Stimulated activated CD8-positive, alpha-beta memory T cell treated with anti-CD3 and anti-CD28 coated beads, Interleukin-12 subunit alpha, Interleukin-12 subunit beta, amount 100 ng/mL, for 4 hours (primary cell): Measurements from ENCODE around the gene RBPJ.
"Not testable (repeated sequence)": the region's sequence is repeated elsewhere in the genome, so short reads cannot be mapped to it uniquely, and the experiment has no call there.

Source experiments
- DNase-seq: peaks from one replicate; pipeline ENCODE4 v3.0.0-alpha.2; 2020; ENCODE audit warnings: low read depth

RBPJ gene

GRCh38 chr4:26302031-26302899 is 18.5 kb upstream of the RBPJ start:
- DNase-seq: no peak

DNA sequence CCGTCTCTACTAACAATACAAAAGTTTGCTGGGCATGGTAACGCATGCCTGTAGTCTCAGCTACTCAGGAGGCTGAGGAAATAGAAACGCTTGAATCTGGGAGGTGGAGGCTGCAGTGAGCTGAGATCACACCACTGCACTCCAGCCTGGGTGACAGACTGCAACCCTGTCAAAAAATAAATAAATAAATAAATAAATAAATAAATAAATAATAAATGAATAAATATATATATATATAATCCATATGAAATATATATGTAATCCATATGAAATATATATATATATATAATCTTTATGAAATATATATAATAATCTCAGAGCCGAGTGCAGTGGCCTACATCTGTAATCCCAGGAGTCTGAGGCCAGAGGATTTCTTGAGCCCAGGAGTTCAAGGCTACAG is 17.8 kb upstream of the RBPJ start:
- no peak for DNase-seq

DNA sequence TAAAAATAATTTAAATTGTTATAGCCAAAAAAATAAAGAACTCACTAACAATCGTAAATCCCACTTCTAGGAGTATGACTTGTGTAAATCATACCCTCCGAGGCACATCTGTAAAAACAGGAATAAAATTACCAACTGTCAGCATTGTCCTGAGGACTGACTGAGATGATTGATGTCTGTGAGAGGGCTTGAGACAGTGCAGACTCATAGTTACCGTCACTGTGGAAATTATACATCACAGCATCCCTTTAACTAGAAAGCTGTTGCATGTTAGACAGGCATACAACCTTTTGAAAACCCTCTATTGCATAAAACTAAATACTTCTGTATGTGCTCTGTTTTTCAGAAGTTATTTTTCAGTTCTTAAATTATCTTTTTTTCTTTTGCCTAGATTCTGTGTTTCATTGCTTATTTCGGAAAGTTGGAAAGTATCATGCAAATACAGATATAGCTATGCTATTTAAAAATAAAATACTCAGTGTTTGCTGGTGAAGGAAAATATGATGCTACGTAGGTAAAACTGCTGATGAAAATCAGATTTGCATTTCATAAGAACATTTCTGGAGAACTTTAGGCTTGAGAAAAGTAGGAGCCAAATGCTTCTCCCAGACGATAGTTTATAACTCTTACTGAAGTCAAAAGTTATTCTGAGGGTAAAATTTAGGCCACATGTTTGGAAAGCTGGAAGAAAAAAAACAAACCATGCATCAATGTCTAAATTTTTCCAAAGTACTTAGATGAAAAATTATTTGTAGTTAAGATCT is 13.6 kb upstream of the RBPJ start:
- no peak for DNase-seq

GRCh38 chr4:26308568-26308967 is 12.2 kb upstream of the RBPJ start:
- DNase-seq: no peak

DNA sequence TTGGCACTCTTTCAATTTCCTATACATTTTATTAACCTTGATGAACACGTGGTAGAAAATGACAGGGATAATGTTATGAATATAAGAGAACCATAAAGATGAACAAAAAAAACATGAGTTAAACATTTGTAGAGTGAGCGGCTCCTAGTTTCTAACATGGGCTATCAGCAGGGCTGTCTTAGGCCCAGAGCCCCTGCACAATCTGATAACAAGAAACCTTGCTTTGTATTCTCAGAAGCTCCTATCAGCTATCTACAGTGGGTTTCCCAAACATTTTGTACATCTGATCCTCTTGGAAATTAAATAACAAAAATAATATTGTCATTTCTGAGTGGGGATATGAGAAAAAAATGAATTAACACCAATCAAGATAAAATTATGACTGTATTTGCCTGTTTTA is 10.6 kb upstream of the RBPJ start:
- no peak for DNase-seq

- DNase-seq: no peak
Measured at GRCh38 chr4:26311633-26312032, 9.2 kb upstream of the RBPJ start.

DNA sequence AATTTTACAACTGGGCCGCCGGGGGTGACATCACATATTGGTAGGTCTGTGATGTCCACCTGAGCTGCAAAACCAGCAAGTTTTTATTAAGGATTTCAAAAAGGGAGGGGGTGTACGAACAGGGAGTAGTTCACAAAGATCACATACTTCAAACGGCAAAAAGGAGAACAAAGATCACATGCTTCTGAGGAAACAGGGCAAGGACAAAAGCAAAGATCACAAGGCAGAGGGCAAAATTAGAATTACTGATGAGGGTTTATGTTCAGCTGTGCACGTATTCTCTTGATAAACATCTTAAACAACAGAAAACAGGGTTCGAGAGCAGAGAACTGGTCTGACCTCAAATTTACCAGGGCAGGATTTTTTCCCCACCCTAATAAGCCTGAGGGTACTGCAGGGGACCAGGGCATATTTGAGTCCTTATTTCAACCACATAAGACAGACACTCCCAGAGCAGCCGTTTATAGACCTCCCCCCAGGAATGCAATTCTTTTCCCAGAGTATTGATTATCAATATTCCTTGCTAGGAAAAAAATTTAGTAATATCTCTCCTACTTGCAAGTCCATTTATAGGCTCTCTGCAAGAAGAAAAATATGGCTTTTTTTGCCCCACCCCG is 5.4 kb upstream of the RBPJ start:
- DNase-seq: not testable (repeated sequence)

GRCh38 chr4:26317766-26318165 is 3.0 kb upstream of the RBPJ start:
- DNase-seq: no peak

DNA sequence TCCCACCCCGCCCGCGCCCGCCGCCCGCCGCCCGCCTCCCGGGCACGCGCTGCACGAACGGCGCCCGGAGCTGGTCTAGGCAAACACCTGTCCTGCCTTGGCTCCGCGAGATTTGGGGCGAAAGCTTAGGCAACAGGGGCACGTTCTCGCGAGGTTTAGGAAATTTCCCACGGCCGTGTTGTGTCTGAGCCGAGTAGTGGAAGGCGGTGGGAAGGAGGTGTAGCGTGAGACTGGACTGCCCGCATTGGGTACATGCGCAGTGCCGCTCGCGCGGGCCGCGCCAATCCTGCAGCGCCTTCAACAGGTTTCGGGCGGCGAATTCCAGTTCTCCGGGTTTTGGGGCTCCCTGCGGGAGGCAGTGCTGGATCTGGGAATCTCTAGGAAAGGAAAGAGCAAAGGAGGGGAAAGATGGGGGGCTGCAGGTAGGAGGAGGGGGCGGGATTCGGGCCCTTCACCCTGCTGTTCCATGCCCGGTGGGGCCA is 1.3 kb upstream of the RBPJ start:
- DNase-seq: peak; percentile 89

- peak; percentile 22 for DNase-seq
Measured at GRCh38 chr4:26319949-26320537, 771 bp upstream of the RBPJ start.

GRCh38 chr4:26321373-26322221 is 783 bp downstream of the RBPJ start:
- peak; percentile 15 for DNase-seq

- DNase-seq: no peak
Measured at GRCh38 chr4:26322346-26322745, 1.5 kb downstream of the RBPJ start.

GRCh38 chr4:26323821-26324220 is 3.0 kb downstream of the RBPJ start:
- DNase-seq: no peak

DNA sequence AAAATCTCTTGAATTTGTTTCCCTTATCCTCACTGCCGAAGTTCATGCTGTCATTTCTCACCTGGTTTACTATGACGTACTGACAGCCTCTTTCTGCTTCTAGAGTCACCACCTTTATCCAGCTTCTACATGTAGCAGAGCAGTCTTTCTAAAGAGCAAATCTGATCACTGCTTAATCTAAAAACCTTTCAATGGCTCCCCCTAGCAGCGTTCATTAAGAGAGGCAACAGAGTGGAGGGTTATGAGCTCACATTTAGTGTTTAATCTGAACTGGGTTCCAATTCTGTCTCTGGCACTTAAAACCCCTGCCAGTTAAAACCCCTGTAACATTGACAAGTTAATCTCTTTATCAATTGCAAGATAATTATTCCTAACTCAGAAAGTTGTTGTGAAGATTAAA is 4.4 kb downstream of the RBPJ start:
- DNase-seq: no peak

DNA sequence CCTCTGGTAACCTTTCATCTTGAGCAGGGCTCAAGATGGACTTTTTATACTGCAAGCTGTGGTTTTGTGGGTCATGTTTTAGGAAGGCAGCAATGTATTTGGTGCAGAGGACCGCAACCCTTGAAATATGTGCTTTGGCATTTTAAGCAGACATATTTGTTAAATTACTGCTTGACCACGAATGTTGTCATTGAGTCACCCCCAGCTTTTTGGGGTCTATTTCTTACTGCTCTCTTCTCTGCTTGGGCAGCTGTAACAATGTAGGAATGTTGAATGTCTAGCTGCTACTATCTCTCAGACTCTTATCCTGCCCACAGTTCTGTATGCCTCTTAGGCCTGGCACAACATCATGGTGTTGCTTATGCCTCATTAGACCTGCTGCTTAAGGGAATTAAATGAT is 6.0 kb downstream of the RBPJ start:
- no peak for DNase-seq

DNA sequence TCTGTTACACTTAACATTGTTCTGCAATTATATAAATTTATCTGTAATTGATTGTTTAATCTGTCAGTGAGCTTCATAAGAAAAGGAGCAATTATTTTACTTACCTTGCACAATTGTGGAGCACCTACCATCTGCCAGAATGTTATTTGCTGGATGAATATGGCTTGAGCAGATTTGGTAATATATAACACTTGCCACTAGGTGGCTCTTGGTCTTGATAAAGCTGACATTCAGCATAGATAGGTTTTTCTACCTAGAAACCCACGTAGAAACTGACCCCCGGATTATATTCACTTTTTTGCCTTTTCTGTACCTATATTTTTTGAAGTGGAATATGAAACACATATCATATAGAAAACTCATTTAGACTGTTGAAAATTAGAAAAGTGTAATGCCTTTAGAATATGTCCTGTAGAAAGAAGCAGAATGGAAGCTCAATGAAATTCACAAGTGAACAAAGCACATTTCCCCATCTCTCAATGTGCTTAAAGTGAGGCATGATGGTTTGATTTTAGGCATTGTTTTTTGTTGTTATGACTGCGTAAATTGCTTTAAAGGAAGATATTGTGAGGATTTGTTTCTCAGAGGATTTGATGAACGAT is 9.5 kb downstream of the RBPJ start:
- no peak for DNase-seq

- no peak for DNase-seq
Measured at GRCh38 chr4:26330946-26331345, 10.1 kb downstream of the RBPJ start.

DNA sequence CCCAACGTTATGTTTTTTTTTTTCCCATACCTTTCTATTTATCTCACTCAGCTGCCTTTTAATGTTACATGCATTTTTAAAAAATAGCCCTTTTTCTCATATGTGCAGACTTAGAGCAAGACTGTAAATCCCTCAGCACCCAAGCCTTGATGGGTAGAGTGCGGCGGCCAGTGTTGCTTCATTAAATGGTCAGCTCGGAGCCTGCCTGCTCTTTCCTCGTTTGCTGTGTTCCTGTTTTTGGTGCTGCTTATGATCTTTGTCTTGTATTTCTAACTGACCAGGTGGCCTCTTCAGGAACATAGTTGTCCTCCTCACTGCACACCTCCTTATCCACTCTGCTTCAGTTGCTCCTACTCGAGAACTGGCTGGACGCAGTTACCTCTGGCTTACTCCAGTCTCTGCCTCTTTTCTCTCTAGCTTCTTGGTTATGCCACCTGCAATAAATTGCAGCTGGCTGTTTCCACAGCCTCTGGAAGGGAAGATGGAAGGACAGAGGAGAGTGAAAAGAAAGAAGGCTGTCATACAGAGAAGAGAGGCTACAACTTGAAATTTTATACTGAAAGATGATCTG is 10.7 kb downstream of the RBPJ start:
- DNase-seq: no peak

- no peak for DNase-seq
Measured at GRCh38 chr4:26334366-26334765, 13.6 kb downstream of the RBPJ start.

GRCh38 chr4:26337612-26338011 is 16.8 kb downstream of the RBPJ start:
- no peak for DNase-seq
